Measurements from ENCODE around the gene TMEM97.

- TF ChIP-seq CTCF (IDR thresholded peaks at IDR 0.05), result no peak
- TF ChIP-seq POLR2A (IDR thresholded peaks at IDR 0.05), result no peak
Observed at GRCh38 chr17:28357901-28358197, 38.8 kb downstream of the TMEM97 start.
